NCI-H1694 treated with DMSO at 0.1 percent for 48 hours (cell line): ENCODE results near the gene CAVIN2.

Experiments
- DNase-seq: peaks from one replicate; lab custom pipeline; 2025; lab: John Stamatoyannopoulos, UW

CAVIN2 gene

GRCh38 chr2:191864628-191865374 is 17.9 kb upstream of the CAVIN2 start:
- no peak for DNase-seq

DNA sequence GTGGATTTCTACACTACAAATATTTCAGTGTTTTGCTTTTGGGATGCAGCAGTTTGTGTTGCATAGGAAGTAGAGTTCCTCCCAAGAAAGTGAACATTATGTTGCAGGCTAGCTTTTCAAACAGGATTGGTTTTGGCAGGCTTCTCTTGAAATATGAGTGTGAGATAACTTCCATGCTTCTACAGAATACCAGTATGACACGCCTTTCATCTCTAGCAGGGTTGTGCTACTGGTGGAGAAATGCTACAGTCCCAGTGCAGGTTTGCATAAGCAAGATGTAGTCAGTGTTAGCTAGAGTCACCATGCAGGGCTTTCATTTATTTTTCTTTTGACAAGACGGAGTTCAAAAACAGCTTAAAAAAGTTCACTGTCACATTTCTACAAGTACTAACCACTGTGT is 17.1 kb upstream of the CAVIN2 start:
- no peak for DNase-seq

DNA sequence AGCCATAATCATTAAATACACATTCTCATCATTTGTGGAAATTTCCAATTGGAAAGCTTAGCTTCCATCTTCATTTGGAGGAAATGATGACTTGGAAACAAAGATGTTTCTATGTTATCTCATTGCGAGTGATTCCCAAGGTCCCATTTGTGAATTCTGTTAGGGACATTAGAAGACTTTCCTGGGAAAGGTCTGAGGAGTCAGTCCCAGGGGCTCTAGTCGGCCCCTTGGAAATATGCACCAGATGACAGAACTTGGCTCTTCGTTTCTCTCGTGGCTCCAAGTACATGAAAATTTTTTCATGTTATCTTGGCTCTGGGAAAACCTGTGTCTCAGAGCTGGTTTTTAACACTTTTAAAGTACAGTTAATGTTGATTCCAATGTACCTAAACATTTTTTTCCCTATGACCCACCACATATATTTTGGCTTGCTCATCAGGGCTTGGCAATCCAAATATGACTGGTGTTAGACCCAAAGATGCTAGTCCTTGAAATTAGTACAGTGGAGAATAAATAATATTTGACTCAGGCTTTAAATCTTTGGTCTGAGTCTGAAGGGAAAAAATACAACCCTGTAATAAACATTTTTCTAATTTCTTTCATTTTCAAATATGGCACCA is 15.4 kb upstream of the CAVIN2 start:
- no peak for DNase-seq

DNA sequence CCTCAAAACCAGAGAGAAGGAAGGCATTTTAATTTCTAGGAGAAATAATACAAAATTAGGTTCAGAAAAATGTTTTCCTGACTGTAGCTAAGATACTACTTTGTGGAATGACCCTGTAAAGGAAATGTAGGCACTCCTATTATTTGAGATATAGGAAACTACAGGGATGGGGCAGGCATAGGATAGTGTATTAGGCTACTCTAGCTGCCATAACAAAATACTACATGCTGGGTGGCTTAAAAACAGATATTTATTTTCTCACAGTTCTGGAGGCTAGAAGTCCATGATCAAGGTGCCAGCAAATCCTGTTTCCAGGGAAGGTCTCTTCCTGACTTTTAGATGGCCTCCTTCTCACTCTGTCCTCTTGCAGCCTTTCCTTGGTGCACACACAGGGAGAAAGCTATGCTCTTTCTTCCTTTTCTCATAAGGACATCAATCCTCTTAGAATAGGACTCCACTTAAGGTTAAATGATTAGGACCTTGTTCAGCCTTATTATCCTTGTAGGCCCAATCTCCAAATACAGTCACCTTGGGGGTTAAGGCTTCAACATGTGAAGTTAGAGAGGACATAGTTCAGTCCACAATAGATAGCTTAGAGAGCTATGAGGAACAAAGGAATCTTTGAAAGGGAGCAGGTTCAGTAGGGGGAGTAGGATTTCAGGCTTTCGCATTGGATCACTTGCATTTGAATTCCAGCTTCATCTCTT is 14.0 kb upstream of the CAVIN2 start:
- DNase-seq, result no peak

GRCh38 chr2:191859681-191860080 is 12.8 kb upstream of the CAVIN2 start:
- no peak for DNase-seq

GRCh38 chr2:191857886-191858285 is 11.0 kb upstream of the CAVIN2 start:
- DNase-seq, result no peak

GRCh38 chr2:191857259-191857805 is 10.4 kb upstream of the CAVIN2 start:
- no peak for DNase-seq

DNA sequence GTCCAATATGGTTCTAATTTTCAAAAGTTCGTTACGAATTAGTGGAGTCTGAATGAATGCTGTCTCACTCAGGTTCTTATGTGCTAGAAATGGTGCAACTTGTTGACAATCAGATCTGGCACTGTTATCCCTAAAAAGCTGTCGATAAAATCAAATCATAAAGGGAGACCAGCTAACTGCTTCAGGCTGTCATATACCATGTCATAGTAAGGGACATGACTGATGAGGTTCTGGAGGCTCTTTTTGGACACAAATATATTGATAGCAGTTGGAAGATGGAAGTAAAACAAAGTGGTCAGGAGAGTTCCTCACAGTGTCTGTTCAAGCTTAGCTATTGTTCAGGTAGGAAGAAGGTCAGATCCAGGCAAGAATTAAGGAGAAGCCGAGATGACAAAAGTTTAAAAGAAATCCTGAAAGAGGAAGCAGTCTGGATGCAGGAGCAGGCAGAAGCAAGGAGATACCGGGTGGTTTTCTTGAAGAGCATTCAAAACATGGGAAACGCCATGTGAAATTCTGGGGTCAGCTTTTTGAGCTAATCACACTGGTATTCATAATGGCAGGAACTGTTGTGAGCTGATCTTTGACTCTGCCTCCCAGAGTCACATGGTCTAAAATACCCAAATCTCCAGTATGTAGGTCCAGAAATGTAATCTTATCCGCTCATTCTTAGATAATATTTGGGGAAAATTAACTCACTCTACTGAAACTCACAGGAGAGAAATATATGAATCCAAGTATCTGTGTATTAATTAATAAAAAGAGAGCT is 9.4 kb upstream of the CAVIN2 start:
- DNase-seq, result no peak

DNA sequence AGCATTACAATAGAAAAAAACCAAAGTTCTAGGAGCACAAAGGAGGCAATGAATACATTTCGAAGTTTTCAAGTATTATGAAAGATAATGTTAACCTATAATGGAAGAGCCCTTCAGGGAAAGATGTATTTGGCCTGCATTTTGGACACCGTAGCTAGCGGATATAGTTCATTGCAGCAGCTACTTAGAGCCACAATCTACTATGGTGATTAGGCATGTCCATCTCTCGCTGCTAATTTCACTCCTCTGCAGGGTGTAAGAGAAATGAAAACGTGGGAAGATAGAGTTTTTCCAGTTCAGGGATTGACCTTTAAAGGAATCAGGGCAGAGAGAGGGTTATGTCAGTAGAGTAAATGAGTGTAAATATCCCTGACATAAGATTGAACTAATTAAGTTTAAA is 8.5 kb upstream of the CAVIN2 start:
- no peak for DNase-seq

- no peak for DNase-seq
Measured at GRCh38 chr2:191854382-191855372, 7.8 kb upstream of the CAVIN2 start.

DNA sequence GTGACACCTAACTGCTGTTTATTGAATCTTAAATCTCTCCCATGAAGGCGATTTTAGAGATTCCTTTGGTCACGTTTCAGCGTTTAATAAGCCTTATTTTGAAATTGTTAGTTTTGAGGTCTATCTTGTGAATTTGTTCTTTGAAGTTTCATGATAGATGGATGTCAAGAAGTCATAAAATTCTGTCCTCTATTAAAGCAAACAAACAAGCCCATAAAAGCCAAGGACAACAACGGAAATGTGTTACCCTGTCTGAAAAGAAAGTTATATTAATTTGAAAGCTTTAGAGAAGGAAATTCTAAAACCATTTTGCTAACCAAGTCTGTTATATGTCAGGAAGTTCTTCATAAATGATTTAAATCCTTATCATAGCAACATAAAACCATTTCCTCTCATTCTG is 7.0 kb upstream of the CAVIN2 start:
- DNase-seq, result no peak

DNA sequence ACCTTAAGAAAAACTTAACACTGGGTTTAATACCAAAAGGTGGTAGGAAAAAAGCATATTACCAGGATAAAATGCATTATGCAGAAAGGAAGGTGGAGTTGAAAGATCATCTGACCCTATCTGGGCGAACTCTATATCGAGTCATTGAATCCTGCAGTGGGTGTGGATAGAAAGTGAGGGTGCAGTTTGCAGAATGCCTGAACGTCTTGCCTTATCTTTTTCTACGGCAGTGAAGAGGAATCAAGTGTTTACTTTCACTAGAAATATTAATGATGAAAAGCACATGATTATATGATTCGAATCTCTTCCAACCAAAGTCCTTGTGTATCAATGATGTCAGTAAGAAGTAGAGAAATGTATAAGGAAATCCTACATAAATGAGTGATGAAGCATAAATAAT is 4.3 kb upstream of the CAVIN2 start:
- no peak for DNase-seq

GRCh38 chr2:191848771-191849767 is 2.2 kb upstream of the CAVIN2 start:
- no peak for DNase-seq

DNA sequence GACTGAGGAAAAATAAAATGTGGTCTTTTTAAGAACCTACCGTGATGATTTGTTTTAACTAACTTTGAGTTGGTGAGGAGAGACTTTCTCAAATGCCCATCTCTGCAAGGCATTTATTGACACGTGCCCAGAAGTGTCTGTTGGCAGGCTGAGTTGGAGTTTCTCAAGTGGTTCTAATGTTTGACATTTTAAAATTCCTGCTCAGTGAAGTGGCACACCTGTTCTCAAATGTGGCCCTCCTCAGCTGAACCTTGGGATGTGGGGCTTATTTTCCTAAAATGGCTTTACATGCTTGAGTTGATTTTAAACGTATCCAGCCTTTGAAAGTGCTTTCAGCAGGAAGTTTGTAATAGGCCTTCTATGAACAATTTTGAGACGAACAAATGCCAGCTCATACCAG is 876 bp upstream of the CAVIN2 start:
- no peak for DNase-seq

DNA sequence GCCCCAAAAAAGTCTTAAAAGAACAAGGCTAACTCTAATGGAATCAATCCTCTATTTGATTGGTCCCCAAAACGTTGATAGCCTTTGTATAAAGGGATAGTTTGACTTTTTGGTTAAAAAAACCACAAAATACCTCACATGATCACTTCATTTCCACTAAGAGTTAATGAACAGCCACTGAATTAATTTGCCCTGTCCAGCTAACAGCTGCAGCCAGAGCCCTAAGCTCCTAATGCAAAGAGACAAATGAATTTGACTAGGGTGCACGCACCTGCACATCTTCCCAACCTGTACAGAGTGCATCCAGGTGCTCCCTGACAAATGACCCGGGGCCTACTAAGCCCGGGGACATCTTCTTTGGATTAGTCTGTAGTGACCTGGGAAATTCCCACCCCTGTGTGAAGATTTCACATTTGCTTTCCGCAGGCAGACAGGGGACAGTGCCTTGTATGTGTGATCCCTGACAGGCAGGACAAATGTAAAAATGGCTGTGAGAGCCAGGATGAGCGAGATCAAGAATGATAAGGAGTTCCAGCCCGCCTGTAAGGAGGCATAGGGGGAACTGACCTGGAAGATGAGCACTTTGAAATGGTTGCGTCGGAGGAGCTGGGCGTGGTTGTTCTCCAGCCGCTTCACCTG is 893 bp downstream of the CAVIN2 start:
- no peak for DNase-seq

- no peak for DNase-seq
Measured at GRCh38 chr2:191845248-191845715, 1.6 kb downstream of the CAVIN2 start.

DNA sequence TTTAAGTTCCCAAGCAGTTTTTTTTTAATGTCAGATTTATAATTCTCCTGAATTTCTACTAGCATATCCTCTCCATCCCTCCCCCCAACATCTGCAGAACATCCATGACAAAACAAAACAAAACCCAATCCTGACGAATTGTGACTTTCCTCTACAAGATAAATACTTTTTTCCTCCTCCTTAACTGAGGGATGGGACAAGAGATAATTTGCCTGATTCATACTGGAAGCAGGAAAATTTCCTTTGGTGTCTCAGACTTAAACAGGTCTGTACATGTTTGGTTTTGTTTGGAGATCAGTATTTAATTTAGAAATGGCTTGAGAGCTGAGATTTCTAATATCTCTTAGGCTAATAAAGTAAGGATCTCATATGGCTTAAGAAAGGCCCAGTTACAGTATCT is 2.2 kb downstream of the CAVIN2 start:
- DNase-seq, result no peak

DNA sequence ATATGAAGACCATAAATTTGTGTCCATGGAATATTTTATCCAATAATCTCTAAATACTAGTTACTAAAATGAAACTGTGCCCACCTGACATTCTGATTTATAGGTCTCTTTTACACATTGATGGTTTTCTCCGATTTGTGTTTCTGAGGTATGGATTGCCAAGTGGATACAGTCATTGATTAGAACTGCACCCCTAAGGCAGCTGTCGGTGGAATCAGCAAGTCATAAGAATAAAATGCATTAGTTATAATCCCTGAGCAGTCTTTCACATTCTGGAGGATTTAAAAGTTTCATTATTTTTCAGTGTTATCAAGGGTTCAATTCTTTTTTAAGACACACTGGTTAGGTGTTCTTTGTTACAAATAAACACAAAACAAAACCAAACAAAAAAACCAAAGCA is 6.0 kb downstream of the CAVIN2 start:
- DNase-seq, result no peak
